Ishikawa (cell line): ENCODE results near the gene HOPX.

ENCODE experiments used
- CEBPB ChIP-seq: IDR thresholded peaks from 2 replicates; pipeline ENCODE4 v1.6.1; 2012
- CREB1 ChIP-seq: IDR thresholded peaks from 2 replicates; pipeline ENCODE4 v1.6.1; 2012; ENCODE audit warnings: low read depth
- EGR1 ChIP-seq: IDR thresholded peaks from 2 replicates; pipeline ENCODE4 v1.6.1; 2012
- EP300 ChIP-seq: IDR thresholded peaks from 2 replicates; pipeline ENCODE4 v1.6.1; 2012; ENCODE audit warnings: borderline replicate concordance
- FOXM1 ChIP-seq: IDR thresholded peaks from 2 replicates; pipeline ENCODE4 v1.6.1; 2012; ENCODE audit warnings: low read depth, borderline replicate concordance
- NFIC ChIP-seq: IDR thresholded peaks from 2 replicates; pipeline ENCODE4 v1.6.1; 2012
- RAD21 ChIP-seq: IDR thresholded peaks from 2 replicates; pipeline ENCODE4 v1.6.1; 2012; ENCODE audit warnings: low read depth
- TAF1 ChIP-seq: IDR thresholded peaks from 2 replicates; pipeline ENCODE4 v1.6.1; 2012; ENCODE audit warnings: low read depth, mild to moderate bottlenecking
- TCF12 ChIP-seq: IDR thresholded peaks from 2 replicates; pipeline ENCODE4 v1.6.1; 2012; ENCODE audit warnings: low read depth
- TEAD4 ChIP-seq: IDR thresholded peaks from 2 replicates; pipeline ENCODE4 v1.6.1; 2012
- YY1 ChIP-seq: IDR thresholded peaks from 2 replicates; pipeline ENCODE4 v1.6.1; 2012; ENCODE audit warnings: low read depth
- ZBTB7A ChIP-seq: IDR thresholded peaks from 2 replicates; pipeline ENCODE4 v1.6.1; 2012; ENCODE audit warnings: low read depth
- TF ChIP-seq, protein P1 (sequence below): IDR thresholded peaks from 2 replicates; pipeline ENCODE4 v1.6.1; 2012; ENCODE audit warnings: low read depth, mild to moderate bottlenecking
- TF ChIP-seq, protein P2 (sequence below): IDR thresholded peaks from 2 replicates; pipeline ENCODE4 v1.6.1; 2012
- TF ChIP-seq, protein P3 (sequence below): IDR thresholded peaks from 2 replicates; pipeline ENCODE4 v1.6.1; 2012

Gene HOPX

GRCh38 chr4:56611501-56611900 is 69.6 kb downstream of the HOPX start:
- TF ChIP-seq NFIC = no peak
- no peak for TF ChIP-seq EGR1
- TF ChIP-seq TAF1 = no peak
- TF ChIP-seq RAD21 = no peak
- TF ChIP-seq, protein P1, sequence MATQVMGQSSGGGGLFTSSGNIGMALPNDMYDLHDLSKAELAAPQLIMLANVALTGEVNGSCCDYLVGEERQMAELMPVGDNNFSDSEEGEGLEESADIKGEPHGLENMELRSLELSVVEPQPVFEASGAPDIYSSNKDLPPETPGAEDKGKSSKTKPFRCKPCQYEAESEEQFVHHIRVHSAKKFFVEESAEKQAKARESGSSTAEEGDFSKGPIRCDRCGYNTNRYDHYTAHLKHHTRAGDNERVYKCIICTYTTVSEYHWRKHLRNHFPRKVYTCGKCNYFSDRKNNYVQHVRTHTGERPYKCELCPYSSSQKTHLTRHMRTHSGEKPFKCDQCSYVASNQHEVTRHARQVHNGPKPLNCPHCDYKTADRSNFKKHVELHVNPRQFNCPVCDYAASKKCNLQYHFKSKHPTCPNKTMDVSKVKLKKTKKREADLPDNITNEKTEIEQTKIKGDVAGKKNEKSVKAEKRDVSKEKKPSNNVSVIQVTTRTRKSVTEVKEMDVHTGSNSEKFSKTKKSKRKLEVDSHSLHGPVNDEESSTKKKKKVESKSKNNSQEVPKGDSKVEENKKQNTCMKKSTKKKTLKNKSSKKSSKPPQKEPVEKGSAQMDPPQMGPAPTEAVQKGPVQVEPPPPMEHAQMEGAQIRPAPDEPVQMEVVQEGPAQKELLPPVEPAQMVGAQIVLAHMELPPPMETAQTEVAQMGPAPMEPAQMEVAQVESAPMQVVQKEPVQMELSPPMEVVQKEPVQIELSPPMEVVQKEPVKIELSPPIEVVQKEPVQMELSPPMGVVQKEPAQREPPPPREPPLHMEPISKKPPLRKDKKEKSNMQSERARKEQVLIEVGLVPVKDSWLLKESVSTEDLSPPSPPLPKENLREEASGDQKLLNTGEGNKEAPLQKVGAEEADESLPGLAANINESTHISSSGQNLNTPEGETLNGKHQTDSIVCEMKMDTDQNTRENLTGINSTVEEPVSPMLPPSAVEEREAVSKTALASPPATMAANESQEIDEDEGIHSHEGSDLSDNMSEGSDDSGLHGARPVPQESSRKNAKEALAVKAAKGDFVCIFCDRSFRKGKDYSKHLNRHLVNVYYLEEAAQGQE = no peak
- no peak for TF ChIP-seq TEAD4
- TF ChIP-seq FOXM1 = no peak
- no peak for TF ChIP-seq CREB1
- no peak for TF ChIP-seq CEBPB
- no peak for TF ChIP-seq ZBTB7A
- TF ChIP-seq, protein P2, sequence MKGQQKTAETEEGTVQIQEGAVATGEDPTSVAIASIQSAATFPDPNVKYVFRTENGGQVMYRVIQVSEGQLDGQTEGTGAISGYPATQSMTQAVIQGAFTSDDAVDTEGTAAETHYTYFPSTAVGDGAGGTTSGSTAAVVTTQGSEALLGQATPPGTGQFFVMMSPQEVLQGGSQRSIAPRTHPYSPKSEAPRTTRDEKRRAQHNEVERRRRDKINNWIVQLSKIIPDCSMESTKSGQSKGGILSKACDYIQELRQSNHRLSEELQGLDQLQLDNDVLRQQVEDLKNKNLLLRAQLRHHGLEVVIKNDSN = no peak
- no peak for TF ChIP-seq TCF12
- no peak for TF ChIP-seq YY1
- TF ChIP-seq, protein P3, sequence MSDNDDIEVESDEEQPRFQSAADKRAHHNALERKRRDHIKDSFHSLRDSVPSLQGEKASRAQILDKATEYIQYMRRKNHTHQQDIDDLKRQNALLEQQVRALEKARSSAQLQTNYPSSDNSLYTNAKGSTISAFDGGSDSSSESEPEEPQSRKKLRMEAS = no peak
- TF ChIP-seq EP300 = no peak

DNA sequence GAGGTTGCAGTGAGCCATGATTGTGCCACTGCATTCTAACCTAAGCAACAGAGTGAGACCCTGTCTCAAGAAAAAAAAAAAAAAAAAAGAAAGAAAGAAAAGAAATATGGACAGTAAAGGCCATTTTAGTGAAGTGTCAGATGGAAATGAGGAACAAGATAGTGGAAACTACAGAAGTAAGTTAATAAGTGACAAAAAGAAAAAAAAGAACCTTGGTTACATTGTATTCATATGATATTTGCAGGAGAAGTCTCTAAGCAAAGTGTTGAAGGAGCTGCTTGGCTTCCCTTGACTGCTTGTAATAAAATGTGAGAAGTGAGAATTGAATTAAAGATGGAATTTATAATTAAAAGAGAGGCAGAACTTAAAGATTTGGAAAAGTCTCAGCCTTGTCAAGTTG is 73.2 kb downstream of the HOPX start:
- TF ChIP-seq, protein P3 = no peak
- TF ChIP-seq CEBPB (no peak), EP300 (no peak), CREB1 (no peak), ZBTB7A (no peak)

DNA sequence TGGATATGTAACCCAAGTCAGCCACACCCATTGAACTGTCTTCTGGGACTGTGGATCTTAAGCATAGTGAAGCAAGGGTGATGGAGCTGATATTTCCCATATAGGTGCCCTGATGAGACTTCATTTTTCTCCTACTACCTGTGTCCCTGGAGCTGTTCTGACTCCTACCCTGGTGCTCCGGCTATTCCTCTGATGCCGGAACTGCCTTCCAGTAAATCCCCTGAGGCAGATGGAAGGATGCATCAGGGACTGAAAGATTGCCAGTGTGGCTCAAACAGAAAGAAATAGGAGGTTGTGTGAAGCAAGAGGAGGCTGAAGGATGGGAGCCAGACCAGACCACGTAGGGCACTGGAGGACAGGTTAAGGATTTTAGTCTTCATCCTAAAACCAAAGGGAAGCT is 74.7 kb downstream of the HOPX start:
- TF ChIP-seq CREB1 (no peak), NFIC (no peak), RAD21 (no peak), CEBPB (no peak), EP300 (no peak), TAF1 (no peak), TCF12 (no peak), EGR1 (no peak), ZBTB7A (no peak), YY1 (no peak)
- TF ChIP-seq, protein P3 = no peak
- TF ChIP-seq, protein P2 = no peak
- TF ChIP-seq, protein P1 = no peak

- TF ChIP-seq CREB1 = no peak
These were observed 77.8 kb downstream of the HOPX start for GRCh38 chr4:56603297-56603696.
